Retinal pigment epithelial cell (primary cell): ENCODE measurements around the gene HBD.
"Not testable (repeated sequence)": the region's sequence is repeated elsewhere in the genome, so short reads cannot be mapped to it uniquely, and the experiment has no call there.

Source experiments
- DNase-seq: peaks from one replicate; pipeline ENCODE4 v3.0.0-alpha.2; 2010; ENCODE audit warnings: low read depth
- H3K4me3 ChIP-seq: 2 replicates; pipeline ENCODE4 v1.5.1; 2011; ENCODE audit warnings: mild to moderate bottlenecking, low read length, control low read depth, moderate library complexity
- CTCF ChIP-seq: conservative IDR thresholded peaks from 2 replicates; pipeline ENCODE4 v1.5.1; 2011; ENCODE audit warnings: low read depth, low read length, control low read depth, inconsistent platforms

HBD gene

GRCh38 chr11:5252919-5253265, 18.6 kb upstream of the HBD start:
- no peak overlapping the region for H3K4me3 ChIP-seq
- no peak for DNase-seq
- no peak for TF ChIP-seq CTCF

GRCh38 chr11:5252192-5252918, 18.1 kb upstream of the HBD start:
- no peak for TF ChIP-seq CTCF
- H3K4me3 ChIP-seq: no peak overlapping the region
- DNase-seq: no peak

- no peak for DNase-seq
- no peak for TF ChIP-seq CTCF
- H3K4me3 ChIP-seq: no peak overlapping the region
Observed at GRCh38 chr11:5251746-5252145, 17.5 kb upstream of the HBD start.

GRCh38 chr11:5250543-5251204, 16.4 kb upstream of the HBD start:
- no peak for DNase-seq
- no peak overlapping the region for H3K4me3 ChIP-seq
- TF ChIP-seq CTCF: no peak

GRCh38 chr11:5249807-5250396, 15.6 kb upstream of the HBD start, which contains the start of gene HBG1:
Gene HBG1 (minus strand): TSS chr11:5249857. CDS start chr11:5249804, 53 bp downstream.
- H3K4me3 ChIP-seq, DNase-seq: not testable (repeated sequence)

GRCh38 chr11:5248498-5248897, 14.2 kb upstream of the HBD start:
- not testable (repeated sequence) for H3K4me3 ChIP-seq, DNase-seq

GRCh38 chr11:5247472-5248192, 13.3 kb upstream of the HBD start:
- no peak for DNase-seq
- no peak for TF ChIP-seq CTCF
- H3K4me3 ChIP-seq: no peak overlapping the region
